ENCODE results near the gene LCMT1.

DNA sequence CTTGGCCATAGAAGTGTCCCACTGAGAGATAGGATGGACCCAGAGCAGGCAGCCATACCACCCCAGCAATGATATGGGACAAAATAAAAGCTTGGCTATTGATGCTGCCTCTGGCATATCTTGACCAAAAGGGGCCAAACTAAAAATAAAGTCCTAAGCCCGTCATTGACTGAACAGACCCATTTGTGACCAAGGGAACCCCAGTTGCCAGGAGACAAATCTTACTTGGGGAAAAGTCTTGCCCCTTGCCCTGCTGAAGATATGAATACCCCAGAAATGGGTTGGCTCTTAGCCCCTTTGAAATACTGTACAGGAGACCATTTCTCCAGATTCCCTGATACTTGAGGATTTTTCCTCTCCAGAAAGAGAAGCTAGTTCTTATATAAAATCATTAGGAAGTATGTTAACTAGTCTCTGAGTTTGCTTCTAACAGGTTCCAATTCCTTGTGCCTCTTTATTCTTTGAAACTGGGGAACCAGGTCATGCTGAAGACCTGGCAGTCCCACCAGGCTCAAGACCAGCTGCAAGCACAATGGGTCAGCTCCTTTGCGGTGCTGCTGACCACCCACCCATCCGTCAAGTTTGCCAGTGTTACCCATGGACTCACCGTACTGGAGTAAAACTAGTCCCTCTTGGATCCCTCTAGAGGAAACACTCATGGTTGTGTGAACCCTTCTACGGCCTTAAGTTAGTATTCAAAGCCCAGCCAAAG is 31.0 kb upstream of the LCMT1 start:
- TF ChIP-seq POLR2A (IDR thresholded peaks at IDR 0.05; ENCODE audit: low read length) (no peak), GATA1 (IDR thresholded peaks at IDR 0.05; ENCODE audit: low read depth, low read length) (no peak)
